A549 (cell line): ENCODE data around the gene GAN.
"Not testable (repeated sequence)": the region's sequence is repeated elsewhere in the genome, so short reads cannot be mapped to it uniquely, and the experiment has no call there.

ENCODE experiments used
- CEBPB ChIP-seq, 2 experiments: fragments of >200 bp in 1 of 2; sonication (Bioruptor Twin) in 1 of 2; formaldehyde crosslinking in 1 of 2; IDR thresholded peaks; 2 replicates each; pipeline ENCODE4 v1.6.1; 2012 to 2016
- CTCF ChIP-seq: fragments of >200 bp; sonication (Bioruptor Twin); formaldehyde crosslinking; IDR thresholded peaks from 3 replicates; pipeline ENCODE4 v1.5.1; 2016
- EP300 ChIP-seq, 2 experiments: fragments of >200 bp; sonication (Bioruptor Twin); formaldehyde crosslinking; IDR thresholded peaks; 2 replicates in 1 of 2; 3 replicates in 1 of 2; pipeline ENCODE4 v1.6.1; 2016 to 2017
- ESRRA ChIP-seq: fragments of 150-350 bp; IDR thresholded peaks from 2 replicates; pipeline ENCODE4 v1.6.1; 2014; ENCODE audit warnings: mild to moderate bottlenecking, low read length, borderline replicate concordance
- JUNB ChIP-seq: fragments of >200 bp; sonication (Bioruptor Twin); formaldehyde crosslinking; IDR thresholded peaks from 2 replicates; pipeline ENCODE4 v1.6.1; 2016
- MAX ChIP-seq: IDR thresholded peaks from 2 replicates; pipeline ENCODE4 v1.6.1; 2012
- MYC ChIP-seq: IDR thresholded peaks from 2 replicates; pipeline ENCODE4 v1.6.1; 2012; ENCODE audit warnings: mild to moderate bottlenecking, inconsistent platforms, low read length, improper control_type of control experiment, borderline replicate concordance
- POLR2A ChIP-seq: IDR thresholded peaks from 2 replicates; pipeline ENCODE4 v1.6.1; 2012; ENCODE audit warnings: mild to moderate bottlenecking, low read length
- REST ChIP-seq: fragments of 200-600 bp; sonication (generic); IDR thresholded peaks from 2 replicates; pipeline ENCODE4 v1.6.1; 2016; ENCODE audit warnings: antibody characterized with exemption, mild to moderate bottlenecking, moderate library complexity
- RFX5 ChIP-seq: fragments of 450-650 bp; IDR thresholded peaks from 2 replicates; pipeline ENCODE4 v1.7.1; 2014; ENCODE audit warnings: antibody characterized with exemption, mild to moderate bottlenecking, moderate library complexity
- RNF2 ChIP-seq: fragments of 200-600 bp; sonication (generic); IDR thresholded peaks from 2 replicates; pipeline ENCODE4 v1.6.1; 2016; ENCODE audit warnings: low read depth, mild to moderate bottlenecking, antibody characterized with exemption, moderate library complexity, borderline replicate concordance

GRCh38 chr16:81405002-81405401, 90.2 kb downstream of the GAN start:
- TF ChIP-seq CTCF; MYC; EP300 (IDR thresholded peaks at IDR 0.05); RFX5; RNF2; JUNB; POLR2A; MAX; REST; ESRRA; CEBPB (IDR thresholded peaks at IDR 0.05): not testable (repeated sequence)
